SK-N-SH (cell line): ENCODE measurements around the gene UNC5B.

Source experiments
- CTCF ChIP-seq: fragments of 200-600 bp; sonication (generic); IDR thresholded peaks from 2 replicates; pipeline ENCODE4 v1.6.1; 2017; ENCODE audit warnings: antibody characterized with exemption, mild to moderate bottlenecking, moderate library complexity
- FOXM1 ChIP-seq: IDR thresholded peaks from 2 replicates; pipeline ENCODE4 v1.4.0; 2012; ENCODE audit warnings: low read depth, mild to moderate bottlenecking

- TF ChIP-seq FOXM1: no peak
- no peak for TF ChIP-seq CTCF
These were observed 134.4 kb downstream of the UNC5B start for GRCh38 chr10:71346731-71347130.
